Neural cell (in vitro differentiated cells): ENCODE data around the gene FAM185A. TPM values are rescaled to one million over a fixed set of nuclear protein-coding genes. Genes with fewer than 3 reads are reported as not detected.

Source experiments
- H2AFZ ChIP-seq: fragments of 200-600, 300-800 bp; sonication (generic), shearing (Covaris generic); 2 replicates; pipeline ENCODE4 v1.6.0; 2014; ENCODE audit warnings: low read depth, mild to moderate bottlenecking, antibody characterized with exemption, low read length, moderate library complexity
- H3F3A ChIP-seq: fragments of 200-600 bp; shearing (Covaris generic); 2 replicates; pipeline ENCODE4 v1.6.1; 2016; ENCODE audit warnings: mild to moderate bottlenecking, moderate library complexity, mixed read lengths, antibody characterized with exemption, low read length; ENCODE audit not compliant: insufficient read depth, poor library complexity, severe bottlenecking
- H3K27ac ChIP-seq: fragments of 200-600, 300-800 bp; sonication (generic), shearing (Covaris generic); 2 replicates; pipeline ENCODE4 v1.5.1; 2014; ENCODE audit warnings: mild to moderate bottlenecking, low read length, moderate library complexity
- H3K27me3 ChIP-seq: fragments of 300-800, 200-600 bp; sonication (generic), shearing (Covaris generic); 2 replicates; pipeline ENCODE4 v1.6.0; 2014; ENCODE audit warnings: mild to moderate bottlenecking, low read depth, low read length, moderate library complexity; ENCODE audit not compliant: insufficient read depth
- H3K36me3 ChIP-seq: fragments of 300-800, 200-600 bp; sonication (generic), shearing (Covaris generic); 2 replicates; pipeline ENCODE4 v1.5.1; 2014; ENCODE audit warnings: mild to moderate bottlenecking, antibody characterized with exemption, low read length, moderate library complexity; ENCODE audit not compliant: insufficient read depth
- H3K4me2 ChIP-seq: fragments of 300-800, 200-600 bp; sonication (generic), shearing (Covaris generic); 2 replicates; pipeline ENCODE4 v1.6.0; 2014; ENCODE audit warnings: mild to moderate bottlenecking, low read length
- H3K4me3 ChIP-seq: fragments of 300-800, 200-600 bp; sonication (generic), shearing (Covaris generic); 2 replicates; pipeline ENCODE4 v1.5.1; 2014; ENCODE audit warnings: mild to moderate bottlenecking, low read length, moderate library complexity
- H3K79me2 ChIP-seq: fragments of 200-600 bp; shearing (Covaris generic); replicated peaks from 2 replicates; pipeline ENCODE4 v1.6.0; 2014; ENCODE audit warnings: mild to moderate bottlenecking, low read length, moderate library complexity; ENCODE audit not compliant: insufficient read depth
- H3K9ac ChIP-seq: fragments of 300-800, 200-600 bp; sonication (generic), shearing (Covaris generic); 2 replicates; pipeline ENCODE4 v1.6.1; 2016; ENCODE audit warnings: mild to moderate bottlenecking, low read length, mixed read lengths
- H3K9me2 ChIP-seq: fragments of 200-600 bp; shearing (Covaris generic); 2 replicates; pipeline ENCODE4 v1.6.1; 2016; ENCODE audit warnings: mild to moderate bottlenecking, low read length, mixed read lengths; ENCODE audit not compliant: insufficient read depth
- H3K9me3 ChIP-seq: fragments of 200-600, 300-800 bp; sonication (generic), shearing (Covaris generic); 2 replicates; pipeline ENCODE4 v1.6.1; 2016; ENCODE audit warnings: mild to moderate bottlenecking, mixed run types, low read length, moderate library complexity, mixed read lengths
- H4K20me1 ChIP-seq: fragments of 200-600 bp; shearing (Covaris generic); 2 replicates; pipeline ENCODE4 v1.6.1; 2016; ENCODE audit warnings: mild to moderate bottlenecking, mixed run types; ENCODE audit not compliant: insufficient read depth
- CTCF ChIP-seq: fragments of 450-650 bp; IDR thresholded peaks from 2 replicates; pipeline ENCODE4 v1.5.1; 2014; ENCODE audit warnings: antibody characterized with exemption, mild to moderate bottlenecking, moderate library complexity; ENCODE audit not compliant: poor library complexity, severe bottlenecking
- EP300 ChIP-seq: fragments of 450-650 bp; conservative IDR thresholded peaks from 2 replicates; pipeline ENCODE4 v1.6.1; 2014; ENCODE audit warnings: antibody characterized with exemption, mild to moderate bottlenecking, moderate library complexity; ENCODE audit not compliant: poor library complexity, severe bottlenecking
- EZH2 ChIP-seq: fragments of 200-600, 300-800 bp; shearing (Covaris generic), sonication (generic); IDR thresholded peaks from 2 replicates; pipeline ENCODE4 v1.6.1; 2014; ENCODE audit warnings: antibody characterized with exemption, low read length, borderline replicate concordance, mild to moderate bottlenecking; ENCODE audit not compliant: insufficient read depth, poor library complexity, severe bottlenecking
- MXI1 ChIP-seq: fragments of 450-650 bp; conservative IDR thresholded peaks from 2 replicates; pipeline ENCODE4 v1.6.1; 2014; ENCODE audit warnings: antibody characterized with exemption, mild to moderate bottlenecking; ENCODE audit not compliant: poor library complexity, severe bottlenecking
- POLR2AphosphoS5 ChIP-seq: IDR thresholded peaks from 2 replicates; pipeline ENCODE4 v1.6.1; 2012
- RAD21 ChIP-seq: fragments of 450-650 bp; conservative IDR thresholded peaks from 2 replicates; pipeline ENCODE4 v1.6.1; 2014; ENCODE audit warnings: antibody characterized with exemption, mild to moderate bottlenecking, moderate library complexity
- REST ChIP-seq: IDR thresholded peaks from 2 replicates; pipeline ENCODE4 v1.6.1; 2012; ENCODE audit warnings: borderline replicate concordance
- SMC3 ChIP-seq: fragments of 450-650 bp; conservative IDR thresholded peaks from 2 replicates; pipeline ENCODE4 v1.6.1; 2014; ENCODE audit warnings: antibody characterized with exemption, mild to moderate bottlenecking, moderate library complexity; ENCODE audit not compliant: poor library complexity
- TAF1 ChIP-seq: IDR thresholded peaks from 2 replicates; pipeline ENCODE4 v1.6.1; 2012; ENCODE audit warnings: low read depth
- polyA plus RNA-seq: library from polyadenylated mRNA; depleted of rRNA; stranded (reverse); fragments of >200 nt; gene quantifications from 2 replicates; pipeline ENCODE4 v1.2.3, GENCODE V29; 2014

Gene FAM185A
- polyA plus RNA-seq, 1 donor from 2014 or later = 26.3 TPM

GRCh38 chr7:102843850-102844249, 95.1 kb downstream of the FAM185A start:
- H2AFZ ChIP-seq = no peak overlapping the region
- no peak overlapping the region for H3K9ac ChIP-seq
- no peaks in the 10 kb centered on the region for H3K9me3 ChIP-seq
- no peak overlapping the region for H3K4me2 ChIP-seq
- H3K27me3 ChIP-seq = no peaks in the 10 kb centered on the region
- no peaks in the 10 kb centered on the region for H3F3A ChIP-seq
- H3K27ac ChIP-seq = no peak overlapping the region
- TF ChIP-seq EP300 (no peak), CTCF (no peak), REST (no peak), TAF1 (no peak), POLR2AphosphoS5 (no peak), MXI1 (no peak), RAD21 (no peak), EZH2 (no peak), SMC3 (no peak)
- no peaks in the 10 kb centered on the region for H3K36me3 ChIP-seq
- H3K4me3 ChIP-seq = no peak overlapping the region
- H3K9me2 ChIP-seq = no peaks in the 10 kb centered on the region
- no peaks in the 10 kb centered on the region for H4K20me1 ChIP-seq
- no peaks in the 10 kb centered on the region for H3K79me2 ChIP-seq

- Histone ChIP-seq H3K36me3 (no peaks in the 10 kb centered on the region), H2AFZ (no peak overlapping the region), H4K20me1 (no peaks in the 10 kb centered on the region), H3K4me3 (no peak overlapping the region), H3K9ac (no peak overlapping the region), H3K79me2 (no peaks in the 10 kb centered on the region), H3K9me3 (no peaks in the 10 kb centered on the region), H3K4me2 (no peak overlapping the region), H3K9me2 (no peaks in the 10 kb centered on the region), H3F3A (no peaks in the 10 kb centered on the region), H3K27ac (no peak overlapping the region), H3K27me3 (no peaks in the 10 kb centered on the region)
- TF ChIP-seq CTCF (no peak), SMC3 (no peak), REST (no peak), TAF1 (no peak), MXI1 (no peak), POLR2AphosphoS5 (no peak), EZH2 (no peak), EP300 (no peak), RAD21 (no peak)
Observed at GRCh38 chr7:102845346-102845745, 96.5 kb downstream of the FAM185A start.
